ENCODE measurements around the gene FAM184B.

DNA sequence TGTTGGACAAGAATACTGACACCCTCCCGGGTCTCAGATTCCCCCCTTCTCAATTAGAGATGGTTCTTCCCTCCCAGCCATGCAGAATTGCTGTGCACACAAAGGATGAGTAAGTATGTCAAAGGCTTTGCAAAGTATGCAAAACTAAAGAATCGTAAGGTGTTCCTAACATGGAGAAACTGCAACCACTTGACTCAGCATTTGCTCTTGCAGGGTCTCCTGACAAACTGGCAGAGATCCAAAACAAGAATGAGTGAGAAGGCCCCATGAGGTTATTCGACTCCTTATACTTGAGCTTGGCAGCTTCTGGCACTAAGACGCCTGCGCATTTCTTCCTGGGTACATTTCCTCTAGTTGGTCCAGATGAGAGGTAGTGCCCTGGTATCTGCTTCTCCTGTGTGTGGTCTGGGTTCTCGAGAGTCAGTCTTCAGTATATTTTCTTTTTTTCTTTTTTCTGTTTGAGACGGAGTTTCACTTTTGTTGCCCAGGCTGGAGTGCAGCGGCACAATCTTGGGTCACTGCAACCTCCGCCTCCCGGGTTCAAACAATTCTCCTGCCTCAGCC is 8.2 kb downstream of the FAM184B start:
- TF ChIP-seq POLR2A (IDR thresholded peaks at IDR 0.05) = no peak
- TF ChIP-seq, protein P1, sequence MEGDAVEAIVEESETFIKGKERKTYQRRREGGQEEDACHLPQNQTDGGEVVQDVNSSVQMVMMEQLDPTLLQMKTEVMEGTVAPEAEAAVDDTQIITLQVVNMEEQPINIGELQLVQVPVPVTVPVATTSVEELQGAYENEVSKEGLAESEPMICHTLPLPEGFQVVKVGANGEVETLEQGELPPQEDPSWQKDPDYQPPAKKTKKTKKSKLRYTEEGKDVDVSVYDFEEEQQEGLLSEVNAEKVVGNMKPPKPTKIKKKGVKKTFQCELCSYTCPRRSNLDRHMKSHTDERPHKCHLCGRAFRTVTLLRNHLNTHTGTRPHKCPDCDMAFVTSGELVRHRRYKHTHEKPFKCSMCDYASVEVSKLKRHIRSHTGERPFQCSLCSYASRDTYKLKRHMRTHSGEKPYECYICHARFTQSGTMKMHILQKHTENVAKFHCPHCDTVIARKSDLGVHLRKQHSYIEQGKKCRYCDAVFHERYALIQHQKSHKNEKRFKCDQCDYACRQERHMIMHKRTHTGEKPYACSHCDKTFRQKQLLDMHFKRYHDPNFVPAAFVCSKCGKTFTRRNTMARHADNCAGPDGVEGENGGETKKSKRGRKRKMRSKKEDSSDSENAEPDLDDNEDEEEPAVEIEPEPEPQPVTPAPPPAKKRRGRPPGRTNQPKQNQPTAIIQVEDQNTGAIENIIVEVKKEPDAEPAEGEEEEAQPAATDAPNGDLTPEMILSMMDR (IDR thresholded peaks at IDR 0.05) = no peak

Measured in lower leg skin (tissue), 3 donors.